Thoracic aorta (tissue), 2 donors: ENCODE results near the gene GON7. TPM values are rescaled to one million over a fixed set of nuclear protein-coding genes. Genes with fewer than 3 reads are reported as not detected.

Experiments used
- ATAC-seq: fragments of 150-250 bp; one replicate; pipeline ENCODE4 v1.8.0; 2017; ENCODE audit warnings: low read depth; ENCODE audit not compliant: insufficient number of reproducible peaks, low FRiP score
- DNase-seq: peaks from one replicate; pipeline ENCODE4 v3.0.0-alpha.2; 2020; ENCODE audit warnings: low spot score
- H3K27ac ChIP-seq, 2 donors: fragments of 200-600 bp; sonication (generic); 1 replicate in 1 of 2; 2 replicates in 1 of 2; pipeline ENCODE4 v1.5.1; 2016; ENCODE audit warnings: mild to moderate bottlenecking in 2 of 2, moderate library complexity in 2 of 2
- H3K27me3 ChIP-seq: fragments of 200-600 bp; sonication (generic); replicated peaks from 2 replicates; pipeline ENCODE4 v1.6.0; 2016; ENCODE audit warnings: mild to moderate bottlenecking; ENCODE audit not compliant: insufficient read depth
- H3K36me3 ChIP-seq: fragments of 200-600 bp; sonication (generic); one replicate; pipeline ENCODE4 v1.5.1; 2016
- H3K4me1 ChIP-seq, 2 donors: fragments of 200-600 bp; sonication (generic); 1 replicate in 1 of 2; 2 replicates in 1 of 2; pipeline versions ENCODE4 v1.5.1 to v1.6.0; 2016; ENCODE audit warnings: low read depth in 2 of 2, mild to moderate bottlenecking in 1 of 2; ENCODE audit not compliant: control insufficient read depth in 1 of 2
- H3K4me3 ChIP-seq: fragments of 200-600 bp; sonication (generic); 2 replicates; pipeline ENCODE4 v1.5.1; 2016; ENCODE audit warnings: mild to moderate bottlenecking
- H3K9me3 ChIP-seq: fragments of 200-600 bp; sonication (generic); 2 replicates; pipeline ENCODE4 v1.5.1; 2016
- CTCF ChIP-seq: fragments of 200-600 bp; sonication (generic); IDR thresholded peaks from one replicate; pipeline ENCODE4 v1.5.1; 2019; ENCODE audit warnings: antibody characterized with exemption
- total RNA-seq, 2 donors: library from RNA; depleted of rRNA; stranded (reverse); fragments of >200 nt; gene quantifications; one replicate each; pipeline versions ENCODE4 v1.1.0 to v1.2.3, GENCODE V29; 2016

The GON7 gene
- total RNA-seq, 2 donors from 2014 or later = 3.1 to 3.2 TPM

GRCh38 chr14:93230539-93230938, 23.7 kb upstream of the GON7 start:
- Histone ChIP-seq H3K4me3 (no peak overlapping the region), H3K27me3 (no peaks in the 10 kb centered on the region), H3K4me1 (peaks cover 3 to 11% of the 10 kb centered on the region in 2 donors), H3K9me3 (no peaks in the 10 kb centered on the region), H3K36me3 (peaks cover 21% of the 10 kb centered on the region), H3K27ac (no peak overlapping the region)
- ATAC-seq (no peak), DNase-seq (no peak)
- TF ChIP-seq CTCF = no peak

GRCh38 chr14:93228550-93228949, 21.7 kb upstream of the GON7 start:
- H3K4me1 ChIP-seq = peaks cover 3 to 11% of the 10 kb centered on the region in 2 donors
- H3K4me3 ChIP-seq = no peak overlapping the region
- H3K36me3 ChIP-seq = peaks cover 28% of the 10 kb centered on the region
- no peaks in the 10 kb centered on the region for H3K9me3 ChIP-seq
- DNase-seq (no peak), ATAC-seq (no peak)
- no peak overlapping the region for H3K27ac ChIP-seq
- no peak for TF ChIP-seq CTCF
- no peaks in the 10 kb centered on the region for H3K27me3 ChIP-seq

GRCh38 chr14:93223565-93223964, 16.7 kb upstream of the GON7 start:
- Histone ChIP-seq H3K27ac (no peak overlapping the region), H3K27me3 (no peaks in the 10 kb centered on the region), H3K9me3 (no peaks in the 10 kb centered on the region), H3K4me1 (no peaks in the 10 kb centered on the region), H3K36me3 (peaks cover 47% of the 10 kb centered on the region), H3K4me3 (no peak overlapping the region)
- DNase-seq (no peak), ATAC-seq (no peak)
- no peak for TF ChIP-seq CTCF

GRCh38 chr14:93220509-93220908, 13.6 kb upstream of the GON7 start:
- ATAC-seq (no peak), DNase-seq (no peak)
- Histone ChIP-seq H3K9me3 (no peaks in the 10 kb centered on the region), H3K4me1 (no peaks in the 10 kb centered on the region), H3K36me3 (peaks cover 48% of the 10 kb centered on the region), H3K27ac (no peak overlapping the region), H3K4me3 (no peak overlapping the region), H3K27me3 (no peaks in the 10 kb centered on the region)
- no peak for TF ChIP-seq CTCF

- no peak for DNase-seq
- ATAC-seq = no peak
- Histone ChIP-seq H3K9me3 (no peaks in the 10 kb centered on the region), H3K27ac (no peak overlapping the region), H3K4me3 (no peak overlapping the region), H3K36me3 (peaks cover 57% of the 10 kb centered on the region), H3K27me3 (no peaks in the 10 kb centered on the region), H3K4me1 (no peaks in the 10 kb centered on the region)
- no peak for TF ChIP-seq CTCF
Observed at GRCh38 chr14:93219103-93219726, 12.3 kb upstream of the GON7 start.
